ENCODE measurements around the gene CHRNA4.

DNA sequence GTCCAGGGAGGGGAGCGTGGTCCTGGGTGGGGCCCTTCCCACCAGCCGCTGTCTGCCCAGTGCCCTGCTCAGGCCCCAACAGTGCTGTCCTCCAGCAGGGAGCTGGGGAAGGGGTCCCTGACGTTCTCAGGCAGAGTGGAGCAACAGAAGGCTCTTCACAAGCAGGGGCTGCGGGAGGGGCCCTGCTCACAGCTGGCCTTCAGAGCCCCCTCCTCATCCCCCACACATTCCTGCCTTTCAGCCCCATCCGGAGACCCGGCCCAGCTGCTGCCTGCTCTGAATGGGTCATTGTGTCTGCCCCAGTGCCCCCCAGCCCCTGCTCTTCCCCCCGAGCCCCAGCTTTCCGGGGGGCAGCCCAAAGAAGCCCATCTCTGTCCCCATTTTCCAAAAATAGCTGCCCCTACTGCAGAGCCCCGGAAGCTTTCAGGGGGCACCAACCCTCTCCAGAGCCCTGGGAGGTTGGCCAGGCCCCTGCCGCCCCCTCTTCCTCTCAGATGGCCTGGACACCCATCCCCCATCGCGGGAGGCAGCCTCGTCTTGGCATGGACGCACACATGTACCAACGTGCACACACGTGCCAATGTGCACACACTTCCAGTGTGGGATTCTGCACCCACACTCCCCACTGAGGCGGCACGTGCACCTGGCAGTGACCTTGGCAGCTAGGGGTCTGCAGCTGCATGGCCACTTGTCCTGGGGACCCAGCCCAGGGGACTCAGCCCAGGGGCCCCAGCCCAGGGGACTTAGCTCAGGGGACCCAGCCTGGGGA, 64.4 kb downstream of the CHRNA4 start:
- TF ChIP-seq MYC (IDR thresholded peaks at IDR 0.05; ENCODE audit: low read depth, low read length) (no peak), POLR2A (IDR thresholded peaks at IDR 0.05; ENCODE audit: extremely low read depth, insufficient read length) (no peak)
- TF ChIP-seq, protein P1, sequence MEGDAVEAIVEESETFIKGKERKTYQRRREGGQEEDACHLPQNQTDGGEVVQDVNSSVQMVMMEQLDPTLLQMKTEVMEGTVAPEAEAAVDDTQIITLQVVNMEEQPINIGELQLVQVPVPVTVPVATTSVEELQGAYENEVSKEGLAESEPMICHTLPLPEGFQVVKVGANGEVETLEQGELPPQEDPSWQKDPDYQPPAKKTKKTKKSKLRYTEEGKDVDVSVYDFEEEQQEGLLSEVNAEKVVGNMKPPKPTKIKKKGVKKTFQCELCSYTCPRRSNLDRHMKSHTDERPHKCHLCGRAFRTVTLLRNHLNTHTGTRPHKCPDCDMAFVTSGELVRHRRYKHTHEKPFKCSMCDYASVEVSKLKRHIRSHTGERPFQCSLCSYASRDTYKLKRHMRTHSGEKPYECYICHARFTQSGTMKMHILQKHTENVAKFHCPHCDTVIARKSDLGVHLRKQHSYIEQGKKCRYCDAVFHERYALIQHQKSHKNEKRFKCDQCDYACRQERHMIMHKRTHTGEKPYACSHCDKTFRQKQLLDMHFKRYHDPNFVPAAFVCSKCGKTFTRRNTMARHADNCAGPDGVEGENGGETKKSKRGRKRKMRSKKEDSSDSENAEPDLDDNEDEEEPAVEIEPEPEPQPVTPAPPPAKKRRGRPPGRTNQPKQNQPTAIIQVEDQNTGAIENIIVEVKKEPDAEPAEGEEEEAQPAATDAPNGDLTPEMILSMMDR (IDR thresholded peaks at IDR 0.05; ENCODE audit: low read depth, low read length), result no peak
- TF ChIP-seq, protein P2, sequence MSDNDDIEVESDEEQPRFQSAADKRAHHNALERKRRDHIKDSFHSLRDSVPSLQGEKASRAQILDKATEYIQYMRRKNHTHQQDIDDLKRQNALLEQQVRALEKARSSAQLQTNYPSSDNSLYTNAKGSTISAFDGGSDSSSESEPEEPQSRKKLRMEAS (IDR thresholded peaks at IDR 0.05; ENCODE audit: low read depth, low read length), result no peak
